ENCODE measurements around the gene AZIN2.
A peak's percentile ranks its signal among the peaks of the same experiment; 100 is the strongest.
"Not testable (repeated sequence)": the region's sequence is repeated elsewhere in the genome, so short reads cannot be mapped to it uniquely, and the experiment has no call there.

AZIN2 gene

DNA sequence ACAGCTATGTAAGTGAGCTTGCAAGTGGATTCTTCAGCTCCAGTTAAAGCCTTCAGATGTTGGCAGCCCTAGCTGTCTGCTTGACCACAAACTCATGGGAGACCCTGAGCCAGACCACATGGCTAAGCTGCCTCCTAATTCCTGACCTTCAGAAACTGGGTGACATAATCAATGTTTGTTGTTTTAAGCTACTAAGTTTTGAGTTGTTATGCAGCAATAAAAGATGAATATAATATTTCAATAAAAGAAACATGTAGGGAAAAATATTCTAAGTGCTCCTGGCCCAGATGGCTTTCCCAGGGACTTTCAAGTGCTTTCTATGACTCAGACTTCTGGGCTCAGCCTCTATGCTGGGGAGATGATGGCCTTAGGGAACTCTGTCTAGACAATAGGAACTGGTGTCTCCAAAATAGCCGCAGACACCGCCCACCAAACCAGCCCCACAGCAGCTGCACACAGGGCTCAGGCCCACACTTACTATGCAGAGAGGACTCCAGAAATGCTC, 20.3 kb upstream of the AZIN2 start:
- no peak for DNase-seq

DNA sequence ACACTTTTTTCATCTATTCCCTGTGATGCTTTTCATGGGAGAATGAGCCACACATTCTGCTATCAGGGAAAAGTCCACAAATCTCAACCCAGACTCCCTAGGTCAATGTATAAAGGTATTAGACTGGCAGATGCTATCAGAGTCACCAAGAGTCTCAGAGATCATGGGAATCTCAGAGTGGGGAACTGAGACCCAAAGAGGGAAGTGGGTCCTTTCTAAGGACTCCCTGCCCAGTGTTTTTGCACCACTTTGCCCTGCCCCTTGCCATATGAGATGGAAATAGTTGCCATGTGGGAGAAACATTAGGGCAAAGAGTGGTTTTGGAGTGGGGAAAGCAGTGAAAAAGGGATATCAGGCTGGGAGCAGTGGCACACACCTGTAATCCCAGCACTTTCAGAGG, 19.1 kb upstream of the AZIN2 start:
- DNase-seq = no peak

DNA sequence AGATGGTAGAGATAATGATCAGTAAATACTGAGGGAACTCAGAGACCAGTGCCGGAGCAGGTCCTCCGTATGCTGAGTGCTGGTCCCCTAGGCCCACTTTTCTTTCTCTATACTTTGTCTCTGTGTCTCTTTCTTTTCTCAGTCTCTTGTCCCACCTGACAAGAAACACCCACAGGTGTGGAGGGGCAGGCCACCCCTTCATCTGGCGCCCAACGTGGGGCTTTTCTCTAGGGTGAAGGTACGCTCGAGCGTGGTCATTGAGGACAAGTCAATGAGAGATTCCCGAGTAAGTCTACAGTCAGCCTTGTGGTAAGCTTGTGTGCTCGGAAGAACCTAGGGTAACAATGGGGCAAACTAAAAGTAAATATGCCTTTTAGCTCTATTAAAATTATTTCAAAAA, 16.7 kb upstream of the AZIN2 start:
- DNase-seq = not testable (repeated sequence)

DNA sequence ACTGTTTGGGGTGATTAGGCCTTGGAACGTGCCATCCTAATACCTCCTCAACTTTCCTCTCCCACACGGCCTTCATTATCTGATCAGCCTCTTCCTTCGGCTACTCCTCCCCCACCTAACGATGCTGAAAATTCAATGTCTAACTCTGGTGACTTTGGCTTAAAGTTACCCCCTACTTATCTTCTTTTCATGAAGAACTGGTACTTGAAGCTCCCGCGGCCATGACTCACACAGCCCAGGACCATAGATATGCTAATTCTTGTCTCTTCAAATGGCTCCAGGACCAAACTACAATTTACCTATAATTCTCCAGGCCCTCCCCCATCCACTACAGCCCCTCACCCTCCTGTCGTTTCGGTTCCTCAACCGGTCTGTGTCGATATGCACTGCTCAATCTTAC, 15.7 kb upstream of the AZIN2 start:
- no peak for DNase-seq

DNA sequence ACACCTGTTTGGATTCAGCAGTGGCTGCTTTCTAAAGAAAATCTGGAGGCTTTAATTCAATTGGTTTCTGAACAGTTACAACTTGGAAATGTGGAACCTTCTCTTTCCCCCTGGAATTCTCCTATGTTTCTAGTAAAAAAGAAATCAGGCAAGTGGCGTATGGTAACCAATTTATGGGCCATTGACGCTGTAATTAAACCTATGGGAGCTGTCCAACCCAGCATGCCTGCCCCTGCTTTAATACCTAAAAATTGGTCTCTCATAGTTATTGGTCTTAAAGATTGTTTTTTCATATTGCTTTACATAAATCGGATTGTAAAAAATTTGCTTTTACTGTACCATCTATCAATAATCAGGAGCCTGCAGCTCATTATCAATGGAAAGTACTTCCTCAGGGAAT, 14.5 kb upstream of the AZIN2 start:
- not testable (repeated sequence) for DNase-seq

DNA sequence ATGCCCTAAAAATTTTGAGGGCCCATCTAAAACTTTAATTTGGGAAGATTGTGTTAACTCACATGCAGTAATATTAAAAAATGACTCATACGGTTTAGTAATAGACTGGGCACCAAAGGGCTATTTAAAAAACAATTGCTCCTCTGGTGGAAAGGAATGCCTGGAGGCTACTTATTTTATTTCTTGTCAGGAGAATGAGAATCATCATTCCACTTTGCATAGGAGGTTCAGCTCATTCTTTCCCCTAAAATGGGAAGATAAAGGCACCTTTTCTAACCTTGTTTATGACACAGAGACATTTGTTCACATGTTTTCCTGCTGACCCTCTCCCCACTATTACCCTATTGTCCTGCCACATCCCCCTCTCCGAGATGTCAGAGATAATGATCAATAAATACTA, 12.8 kb upstream of the AZIN2 start:
- not testable (repeated sequence) for DNase-seq

DNA sequence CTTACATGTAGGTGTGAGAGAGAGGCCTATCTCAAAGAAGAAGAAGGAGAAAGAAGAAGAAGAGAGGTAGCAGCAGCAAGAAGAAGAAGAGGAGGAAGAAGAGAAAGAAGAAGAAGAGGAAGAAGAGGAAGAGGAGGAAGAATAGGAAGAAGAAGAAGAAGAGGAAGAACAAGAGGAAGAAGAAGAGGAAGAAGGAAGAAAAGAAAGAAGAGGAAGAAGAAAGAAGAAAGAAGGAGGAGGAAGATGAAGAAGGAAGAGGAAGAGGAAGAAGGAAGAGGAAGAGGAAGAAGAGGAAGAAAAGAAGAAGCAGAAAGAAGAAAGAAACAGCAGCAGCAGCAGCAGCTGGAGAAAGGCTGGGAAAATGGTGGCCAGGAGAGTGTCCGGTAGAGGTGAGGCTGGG, 10.3 kb upstream of the AZIN2 start:
- no peak for DNase-seq

DNA sequence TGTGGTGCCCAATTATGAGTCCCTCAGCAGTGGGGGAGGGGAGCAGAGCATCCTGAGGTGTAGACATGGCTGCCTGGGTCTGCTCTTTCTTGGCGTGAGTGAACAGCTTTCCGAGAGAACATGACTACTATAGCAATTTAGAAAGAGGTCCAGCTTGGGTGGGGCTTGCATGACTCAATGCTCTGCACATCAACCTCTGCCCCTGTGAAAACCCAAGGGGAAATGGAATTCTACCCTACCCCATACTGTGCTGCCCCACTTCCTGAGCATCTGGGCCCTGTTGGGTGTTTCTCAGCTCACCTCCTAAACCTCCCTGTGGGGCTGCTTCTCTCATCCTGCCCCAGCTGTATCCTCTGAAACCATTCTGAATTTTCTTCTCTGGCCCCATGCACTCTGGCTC, 8.2 kb upstream of the AZIN2 start:
- no peak for DNase-seq

DNA sequence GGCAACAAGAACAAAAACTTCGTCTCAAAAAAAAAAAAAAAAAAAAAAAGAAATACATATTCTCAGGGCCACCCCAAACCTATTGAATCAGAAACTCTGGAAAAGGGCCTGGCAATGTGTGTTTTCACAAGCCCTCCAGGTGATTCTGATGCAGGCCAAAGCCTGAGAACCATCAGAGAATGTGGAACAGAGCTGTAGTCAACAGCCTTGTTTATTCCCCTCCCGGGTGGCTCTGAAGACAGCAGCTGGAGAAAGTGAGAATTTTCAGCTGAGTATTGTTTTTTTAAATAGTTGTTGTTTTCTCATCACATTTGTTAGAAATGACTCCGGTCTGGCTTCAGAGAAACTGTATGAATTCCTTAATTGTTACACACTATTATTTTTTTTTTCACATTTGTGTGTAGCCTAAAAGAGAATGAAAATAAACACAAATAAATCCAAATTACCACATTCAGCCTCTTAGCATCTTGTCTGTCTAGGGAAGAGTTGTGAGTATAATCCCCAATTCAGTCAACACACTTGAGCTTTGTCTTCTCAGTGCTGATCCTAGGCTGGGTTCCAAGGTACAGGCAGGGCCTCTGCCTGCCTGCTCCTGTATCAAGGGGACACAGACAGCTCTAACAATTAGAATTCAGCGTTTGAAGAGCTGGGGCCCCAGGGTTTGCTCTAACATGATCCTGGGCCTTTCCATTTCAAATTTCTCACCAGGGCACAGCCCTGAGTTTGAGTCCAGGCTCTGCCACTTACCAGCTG, 6.6 kb upstream of the AZIN2 start:
- DNase-seq = no peak

DNA sequence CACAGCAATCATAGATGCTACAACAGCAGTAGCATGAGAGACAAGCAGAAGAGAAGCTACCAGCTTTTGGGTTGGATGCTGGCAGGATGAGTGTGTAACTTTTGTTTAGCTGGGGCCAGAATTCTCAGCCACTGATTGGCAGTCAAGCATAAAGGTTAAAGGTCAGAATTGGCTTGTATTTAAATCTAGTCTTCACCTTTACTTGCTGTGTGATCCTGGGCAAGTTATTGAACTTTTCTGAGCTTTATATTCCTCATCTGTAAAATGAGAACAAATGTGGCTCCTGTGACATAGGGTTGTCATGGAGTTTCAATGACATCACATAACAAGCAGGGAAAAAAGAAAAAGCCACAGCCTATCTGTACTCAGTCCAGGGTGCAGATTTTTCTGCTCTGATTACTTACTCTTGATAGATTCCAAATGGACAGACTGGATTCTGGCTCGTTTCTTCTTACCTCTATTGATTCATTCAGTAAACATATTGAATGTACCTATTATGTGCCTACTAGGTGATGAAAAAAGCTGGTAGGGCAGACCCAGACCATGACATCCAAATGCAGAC, 2.8 kb upstream of the AZIN2 start:
- no peak for DNase-seq

DNA sequence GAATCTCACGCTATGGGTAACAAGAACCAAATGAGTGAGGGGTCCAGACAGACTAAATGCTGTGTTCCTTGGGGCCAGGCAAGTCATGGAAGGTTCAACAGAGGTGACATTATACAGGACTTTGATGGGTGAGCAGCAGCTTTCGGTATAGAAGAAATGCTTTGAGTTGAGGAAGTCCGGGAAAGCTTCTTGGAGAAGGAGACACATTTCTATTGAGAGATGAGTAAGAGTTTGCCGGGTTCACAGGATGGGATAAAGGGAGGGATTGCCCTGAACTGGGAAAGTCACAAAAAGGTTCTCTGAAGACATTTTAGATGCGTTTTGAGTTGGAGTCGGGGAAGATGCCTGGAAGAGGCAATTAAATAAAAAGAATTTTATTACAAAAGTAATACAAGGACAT, 580 bp upstream of the AZIN2 start:
- no peak for DNase-seq

DNA sequence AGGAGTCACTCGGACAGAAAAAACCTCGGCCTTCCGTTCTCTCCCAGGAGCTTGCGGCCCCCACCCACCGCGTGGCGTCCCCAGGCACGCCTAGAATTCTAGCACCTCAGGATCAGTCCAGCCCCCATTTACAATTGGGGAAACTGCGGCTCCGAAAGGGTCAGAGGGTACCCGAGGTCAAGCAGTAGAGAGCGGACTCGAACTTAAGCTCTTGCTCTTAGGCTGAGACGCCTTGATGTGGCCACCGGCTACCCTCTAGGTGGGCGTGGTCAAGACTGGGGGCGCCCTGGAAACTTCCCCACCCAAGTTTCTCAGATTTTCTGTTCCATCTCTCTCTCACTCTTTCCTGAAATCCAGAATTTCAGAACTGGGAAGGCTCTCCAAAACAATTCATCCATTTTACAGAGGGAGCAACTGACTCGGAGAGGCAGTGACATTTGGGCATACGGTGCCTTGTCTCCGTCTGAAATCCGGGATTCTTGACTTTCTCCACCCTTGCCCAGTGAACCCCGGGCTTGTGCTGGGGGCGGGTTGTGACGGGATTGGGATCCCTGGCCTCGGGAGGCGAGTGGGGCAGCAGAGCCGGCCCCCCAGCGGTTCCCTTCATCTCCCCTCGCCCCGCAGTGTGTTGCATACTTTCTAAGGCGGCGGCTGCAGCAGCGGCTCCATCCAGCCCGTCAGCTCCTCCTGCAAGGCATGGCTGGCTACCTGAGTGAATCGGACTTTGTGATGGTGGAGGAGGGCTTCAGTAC, 777 bp downstream of the AZIN2 start:
- DNase-seq = no peak

DNA sequence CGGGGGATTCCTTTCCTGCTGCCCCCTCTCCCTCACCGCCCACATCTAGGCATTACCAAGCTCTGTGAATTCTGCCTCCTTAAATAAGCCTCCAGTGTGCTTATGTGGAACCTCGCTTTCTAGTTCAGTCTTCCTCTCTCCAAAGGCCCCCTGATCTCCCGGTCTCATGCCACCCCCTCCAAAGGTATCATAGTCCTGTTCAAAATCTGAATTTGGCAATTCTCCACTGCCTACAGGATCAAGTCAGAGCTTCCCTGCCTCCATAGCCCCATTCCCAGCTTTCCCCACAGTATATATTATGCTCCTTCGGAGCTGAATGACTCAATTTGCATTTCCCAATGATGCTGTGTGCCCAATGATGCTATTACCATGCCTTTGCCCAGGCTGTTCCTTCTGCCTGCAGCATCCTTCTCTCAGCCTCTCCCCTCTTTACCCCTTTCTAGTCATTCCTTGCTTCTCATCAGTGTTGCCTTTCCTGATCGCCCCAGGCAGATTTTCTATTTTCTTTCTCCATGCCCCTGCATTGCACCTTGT, 1.7 kb downstream of the AZIN2 start:
- no peak for DNase-seq

DNA sequence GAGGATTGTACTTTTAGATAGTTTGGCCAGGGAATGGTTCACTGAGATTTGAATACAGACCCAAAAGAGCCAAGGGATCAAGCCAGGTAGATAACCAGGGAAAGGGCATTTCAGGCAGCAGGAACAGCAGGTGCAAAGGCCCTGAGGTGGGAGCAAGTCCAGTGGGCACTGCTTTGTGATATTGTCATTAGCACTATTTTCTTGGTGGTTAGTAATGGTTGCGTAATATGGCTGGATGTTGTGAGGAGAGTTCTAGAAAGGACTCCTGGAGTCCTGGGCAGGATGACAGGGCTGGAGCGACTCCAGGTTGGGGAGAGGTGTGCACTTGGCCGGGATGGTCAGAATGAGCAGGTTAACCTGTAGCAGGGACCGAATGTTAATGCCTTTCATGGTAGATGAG, 4.4 kb downstream of the AZIN2 start:
- DNase-seq = no peak

DNA sequence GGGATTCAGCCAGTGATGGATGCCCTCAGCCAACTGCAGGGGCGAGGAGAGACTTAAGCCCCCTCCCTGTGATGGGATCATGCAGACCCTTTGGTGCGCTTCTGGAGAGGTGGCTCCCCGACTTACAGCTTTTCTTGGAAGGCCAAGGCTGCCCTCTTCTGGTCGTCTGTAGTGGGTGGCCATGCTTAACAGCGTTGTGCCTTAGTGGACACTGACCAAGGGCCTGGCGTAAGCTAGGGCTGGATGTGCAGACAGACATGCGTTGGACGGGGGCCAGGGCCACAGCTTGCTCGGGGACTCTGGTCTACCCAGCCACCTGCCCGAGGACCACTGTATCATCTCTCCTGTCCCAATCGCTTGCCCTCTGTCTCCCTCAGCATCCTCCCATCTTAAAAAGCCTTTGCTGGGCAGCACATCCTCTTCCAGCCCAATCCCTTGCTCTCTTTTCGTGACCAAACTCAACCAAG, 5.5 kb downstream of the AZIN2 start:
- peak; percentile 42 for DNase-seq

DNA sequence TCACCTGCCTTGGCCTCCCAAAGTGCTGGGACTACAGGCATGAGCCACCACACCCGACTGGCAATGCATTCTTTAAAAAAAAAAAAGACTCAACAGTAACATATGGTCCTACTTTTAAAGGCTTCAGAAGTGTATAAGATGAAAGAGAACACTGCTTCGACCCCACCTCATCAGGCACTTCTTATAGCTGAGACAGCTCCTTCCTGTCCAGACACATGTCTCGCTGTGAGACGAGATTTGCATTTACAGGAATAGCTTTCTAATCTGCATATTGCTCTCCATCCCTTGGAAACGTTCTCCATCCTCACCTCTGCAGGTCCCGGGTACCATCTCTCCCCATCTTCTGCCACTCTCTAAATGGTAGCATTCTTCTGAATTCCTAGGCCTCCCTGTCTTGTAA, 6.7 kb downstream of the AZIN2 start:
- DNase-seq = no peak

DNA sequence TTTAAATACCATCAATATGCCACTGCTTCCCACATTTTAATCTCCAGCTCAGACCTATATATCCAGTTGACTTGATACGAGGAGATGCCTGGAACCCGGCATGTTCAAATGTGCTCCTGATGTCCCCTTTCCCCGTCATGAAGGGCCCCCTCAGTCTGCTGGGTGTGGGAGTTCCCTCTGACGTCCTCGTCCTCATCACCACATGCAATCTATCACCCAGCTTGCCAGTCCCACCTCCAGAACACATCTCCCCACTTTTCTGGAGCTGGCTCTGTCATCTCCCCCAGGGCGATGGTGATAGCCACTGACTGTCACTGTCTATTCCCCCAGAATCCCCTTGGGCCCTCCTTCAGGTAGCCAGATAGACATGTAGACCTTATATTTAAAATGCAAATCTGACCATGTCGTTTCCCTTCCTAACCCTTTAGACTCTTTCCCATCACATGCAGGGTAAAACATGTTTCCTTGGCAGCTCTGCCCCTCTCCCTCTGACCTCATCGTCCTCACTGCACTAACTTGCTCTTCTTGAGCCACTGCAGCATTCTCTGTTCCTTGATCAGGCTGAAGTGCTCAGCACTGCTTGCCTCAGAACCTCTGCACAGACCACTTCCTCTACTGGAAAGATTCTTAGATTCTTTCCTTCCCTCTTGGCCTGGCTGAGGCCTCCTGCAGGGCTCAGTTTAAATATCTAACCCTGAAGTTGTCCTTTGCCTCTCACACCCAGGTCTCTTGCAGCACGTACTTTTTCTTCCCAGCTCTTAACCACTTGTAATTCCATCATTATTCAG, 7.4 kb downstream of the AZIN2 start:
- DNase-seq = no peak

DNA sequence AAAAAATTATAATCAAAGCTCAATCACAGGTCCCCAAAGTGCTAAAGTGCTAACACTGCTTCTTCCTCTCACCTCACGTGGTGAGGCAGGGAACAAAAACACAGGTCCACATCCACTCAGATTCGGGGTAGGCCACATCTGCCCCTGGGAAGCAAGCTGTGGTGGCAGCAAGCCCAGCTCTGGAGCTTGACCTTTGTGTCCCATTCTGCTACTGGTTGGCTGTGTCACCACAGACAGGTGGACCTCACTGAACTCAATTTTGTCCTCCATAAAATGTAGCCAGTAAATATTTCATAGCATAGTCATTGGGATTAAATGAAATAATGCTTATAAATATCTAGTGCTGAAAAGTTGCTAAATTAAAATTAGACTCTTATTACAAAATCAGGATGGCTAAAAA, 8.5 kb downstream of the AZIN2 start:
- DNase-seq = no peak

DNA sequence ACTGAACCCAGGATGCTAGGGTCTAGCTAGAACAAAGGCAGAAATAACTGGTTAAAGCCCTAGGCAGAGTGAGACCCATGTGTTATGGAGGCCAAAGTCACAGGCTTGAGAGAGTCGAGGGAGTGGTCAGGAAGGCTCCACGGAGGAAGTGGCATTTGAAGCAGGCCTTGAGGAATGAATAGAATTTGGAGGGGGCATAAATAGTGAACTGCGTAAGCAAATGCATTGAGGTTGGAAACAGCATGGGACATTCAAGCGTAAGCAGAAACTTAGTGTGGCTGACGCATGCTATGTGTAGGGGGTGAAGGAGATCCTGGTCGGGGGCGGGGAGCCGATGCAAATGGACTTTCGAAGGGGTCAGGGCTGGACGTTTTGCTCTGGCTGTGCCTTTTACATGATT, 11.5 kb downstream of the AZIN2 start:
- DNase-seq = no peak

DNA sequence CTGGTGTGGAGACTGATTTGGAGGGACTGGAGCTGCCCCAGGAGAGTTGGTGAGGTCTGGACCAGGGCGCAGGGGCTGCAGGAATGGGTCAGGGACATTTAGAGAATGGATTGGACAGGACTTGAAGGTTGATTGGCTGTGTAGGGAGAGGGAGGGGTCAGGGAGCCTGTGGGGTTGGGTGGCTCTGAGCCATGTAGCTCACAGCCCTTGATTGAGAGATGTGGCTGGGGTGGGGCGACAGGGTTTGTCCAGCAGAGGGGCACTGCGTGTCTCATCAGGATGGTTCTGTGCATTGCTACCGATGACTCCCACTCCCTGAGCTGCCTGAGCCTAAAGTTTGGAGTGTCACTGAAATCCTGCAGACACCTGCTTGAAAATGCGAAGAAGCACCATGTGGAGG, 12.1 kb downstream of the AZIN2 start:
- DNase-seq = no peak

DNA sequence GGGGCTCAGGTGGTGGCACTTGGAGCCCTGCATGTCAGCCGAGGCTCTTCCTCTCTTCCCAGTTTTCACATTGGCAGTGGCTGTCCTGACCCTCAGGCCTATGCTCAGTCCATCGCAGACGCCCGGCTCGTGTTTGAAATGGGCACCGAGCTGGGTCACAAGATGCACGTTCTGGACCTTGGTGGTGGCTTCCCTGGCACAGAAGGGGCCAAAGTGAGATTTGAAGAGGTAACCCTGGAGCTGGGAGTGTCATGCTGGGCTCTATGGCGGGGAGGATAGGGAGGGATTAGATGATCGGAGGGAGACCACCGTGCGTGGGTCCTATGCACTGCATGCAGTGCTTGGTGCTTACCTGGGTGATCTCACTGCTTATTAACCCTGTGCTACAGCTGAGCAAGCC, 13.5 kb downstream of the AZIN2 start:
- DNase-seq = no peak

DNA sequence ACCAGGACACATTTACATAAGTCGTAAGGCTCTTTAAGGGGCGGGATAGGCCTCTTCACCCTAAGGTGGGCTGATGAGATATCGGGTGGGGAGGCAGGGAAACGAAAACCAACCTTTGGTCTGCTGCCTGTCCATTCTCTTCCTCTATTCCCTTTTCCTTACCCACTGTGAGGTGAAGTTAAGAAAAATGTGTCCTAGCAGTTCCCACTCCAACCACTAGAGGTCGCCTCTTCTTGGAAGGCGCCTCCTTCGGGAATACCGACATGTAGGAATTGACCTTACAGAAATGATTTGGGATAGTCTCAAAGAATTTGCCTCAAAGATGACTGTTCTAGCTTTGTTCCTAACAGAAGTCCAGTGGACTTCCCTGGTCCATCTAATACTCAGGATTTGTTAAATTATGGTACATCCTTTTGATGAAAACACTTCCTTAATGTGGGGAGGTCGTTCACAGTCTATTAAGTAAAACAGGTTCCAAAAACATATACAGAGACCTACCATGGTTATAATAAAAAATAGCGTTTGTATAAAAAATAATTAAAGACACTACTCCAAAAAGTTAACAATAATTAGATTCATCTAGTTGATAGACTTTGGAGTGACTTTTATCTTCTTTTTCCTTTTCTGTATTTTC, 14.1 kb downstream of the AZIN2 start:
- DNase-seq = peak; percentile 24

All from activated naive CD4-positive, alpha-beta T cell treated with Interleukin-2 at 50 U/mL for 16 hours (primary cell).